HG03469 (cell line): Measurements from ENCODE around the gene NAALADL2.
"Not testable (repeated sequence)": the region's sequence is repeated elsewhere in the genome, so short reads cannot be mapped to it uniquely, and the experiment has no call there.

Experiments
- ATAC-seq: cut with Tn5 transposase; IDR thresholded peaks from one replicate; pipeline ENCODE4 v1.9.1; 2021; ENCODE audit warnings: mild to moderate bottlenecking, moderate library complexity, moderate number of reproducible peaks; ENCODE audit not compliant: unreplicated experiment

Gene NAALADL2

DNA sequence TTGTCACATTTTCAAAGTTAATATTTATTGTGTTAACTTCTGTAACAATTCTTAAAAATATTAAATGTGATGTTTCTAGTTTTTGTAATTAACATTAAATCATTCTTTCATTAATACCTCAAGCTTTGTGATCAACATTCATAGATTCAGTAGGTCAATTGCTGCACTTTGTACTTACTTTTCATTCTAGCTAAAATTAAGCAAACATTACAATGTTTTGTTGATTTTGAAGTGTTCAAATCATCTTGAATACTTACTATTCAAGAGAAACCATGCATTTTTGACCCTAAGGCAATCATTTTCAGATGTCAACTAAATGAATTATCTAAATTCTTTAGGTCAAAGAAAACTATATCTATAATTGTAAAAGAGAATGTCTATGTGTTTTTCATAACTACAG is 933.1 kb downstream of the NAALADL2 start:
- no peak for ATAC-seq

GRCh38 chr3:175798326-175798725 is 939.2 kb downstream of the NAALADL2 start:
- no peak for ATAC-seq

- no peak for ATAC-seq
These were observed 946.7 kb downstream of the NAALADL2 start for GRCh38 chr3:175805825-175806224.

GRCh38 chr3:175807175-175807574 is 948.0 kb downstream of the NAALADL2 start:
- no peak for ATAC-seq

GRCh38 chr3:175818811-175819464 is 959.8 kb downstream of the NAALADL2 start:
- no peak for ATAC-seq

DNA sequence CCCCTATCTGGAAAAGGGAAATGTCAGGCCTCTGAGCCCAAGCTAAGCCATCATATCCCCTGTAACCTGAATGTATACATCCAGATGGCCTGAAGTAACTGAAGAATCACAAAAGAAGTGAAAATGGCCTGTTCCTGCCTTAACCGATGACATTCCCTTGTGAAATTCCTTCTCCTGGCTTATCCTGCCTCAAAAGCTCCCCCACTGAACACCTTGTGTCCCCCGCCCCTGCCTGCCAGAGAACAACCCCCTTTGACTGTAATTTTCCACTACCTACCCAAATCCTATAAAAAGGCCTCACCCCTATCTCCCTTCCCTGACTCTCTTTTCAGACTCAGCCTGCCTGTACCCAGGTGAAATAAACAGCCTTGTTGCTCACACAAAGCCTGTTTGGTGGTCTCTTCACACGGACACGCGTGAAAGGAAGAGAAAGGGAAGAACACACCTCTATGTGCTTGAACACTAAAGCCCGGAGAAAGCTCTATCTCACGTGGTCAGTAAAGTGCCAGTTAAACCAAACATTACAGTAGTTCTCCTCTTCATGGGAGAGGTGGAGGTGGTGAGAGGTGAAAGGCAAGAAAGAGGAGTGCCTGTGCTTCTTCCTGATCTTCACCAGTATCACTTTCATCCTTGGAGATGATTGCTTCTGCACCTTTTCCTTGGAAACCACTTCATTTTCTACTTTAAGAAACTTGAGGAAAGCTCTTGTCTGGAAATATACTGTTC is 963.8 kb downstream of the NAALADL2 start:
- not testable (repeated sequence) for ATAC-seq

- not testable (repeated sequence) for ATAC-seq
These were observed 966.0 kb downstream of the NAALADL2 start for GRCh38 chr3:175825016-175825580.

DNA sequence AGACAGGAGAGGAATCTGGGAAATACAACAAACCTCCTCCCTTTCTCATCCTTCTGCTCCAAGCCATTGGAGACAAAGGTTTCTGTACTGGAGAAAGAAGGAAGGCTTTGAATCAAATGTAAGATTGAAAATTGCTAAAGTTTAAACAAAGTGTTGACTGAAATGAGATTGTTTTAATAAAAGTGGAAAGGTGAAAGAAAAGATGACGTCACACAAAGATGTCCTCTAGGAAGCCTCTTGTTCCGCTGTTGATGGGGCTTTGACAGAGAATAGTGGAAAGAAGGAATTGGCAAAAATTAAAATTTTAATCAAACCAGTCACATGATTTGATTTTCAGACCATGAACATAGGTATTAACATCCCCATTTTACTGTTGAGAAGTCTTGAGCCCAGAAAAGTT is 967.6 kb downstream of the NAALADL2 start:
- no peak for ATAC-seq

DNA sequence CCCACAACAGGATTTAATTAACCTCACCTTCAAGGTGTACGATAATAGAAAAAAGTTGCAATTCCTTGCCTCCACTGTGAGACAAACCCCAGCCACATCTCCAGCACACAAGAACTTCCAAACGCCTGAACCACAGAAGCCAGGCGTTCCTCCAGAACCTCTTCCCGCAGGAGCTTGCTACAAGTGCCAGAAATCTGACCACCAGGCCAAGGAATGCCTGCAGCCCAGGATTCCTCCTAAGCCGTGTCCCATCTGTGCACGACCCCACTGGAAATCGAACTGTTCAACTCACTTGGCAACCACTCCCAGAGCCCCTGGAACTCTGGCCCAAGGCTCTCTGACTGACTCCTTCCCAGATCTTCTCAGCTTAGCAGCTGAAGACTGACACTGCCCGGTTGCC is 970.7 kb downstream of the NAALADL2 start:
- ATAC-seq, result not testable (repeated sequence)

- ATAC-seq, result not testable (repeated sequence)
These were observed 976.6 kb downstream of the NAALADL2 start for GRCh38 chr3:175835763-175836162.

DNA sequence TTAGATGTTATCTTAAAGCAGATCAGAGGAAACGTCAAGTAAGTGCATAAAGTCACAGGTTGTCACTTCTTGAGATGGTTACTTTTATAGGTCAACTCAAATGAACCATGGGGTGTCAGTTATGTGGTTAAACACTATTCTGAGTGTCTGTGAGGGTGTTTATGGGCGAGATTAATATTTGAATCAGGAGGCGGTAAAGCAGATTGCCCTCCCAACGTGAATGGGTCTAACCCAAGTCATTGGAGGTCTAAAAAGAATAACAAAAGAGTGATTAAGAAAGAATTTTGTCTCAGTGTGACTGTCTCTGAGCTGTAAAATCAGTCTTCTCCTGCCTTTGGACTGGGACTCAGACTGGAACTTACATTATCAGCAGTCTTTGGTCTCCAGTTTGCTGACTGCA is 977.5 kb downstream of the NAALADL2 start:
- no peak for ATAC-seq

DNA sequence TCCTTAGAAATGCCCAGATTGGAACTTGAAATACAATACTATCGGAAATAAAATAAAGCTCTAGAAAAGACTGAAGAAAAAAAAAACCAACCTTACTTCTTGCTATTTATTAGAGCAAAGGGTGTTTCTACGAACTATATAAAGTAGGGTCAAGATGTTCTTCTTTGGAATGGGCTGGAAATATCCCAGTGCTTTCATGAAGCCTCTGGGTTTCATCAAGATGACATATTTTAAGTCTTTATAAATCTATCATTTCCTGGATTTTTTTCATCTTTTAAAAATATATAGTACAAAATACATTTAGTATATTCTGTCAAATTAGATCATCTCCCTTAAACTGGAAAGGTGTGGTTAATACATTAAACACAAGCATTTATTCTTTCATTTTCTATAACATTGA is 978.8 kb downstream of the NAALADL2 start:
- ATAC-seq, result no peak

GRCh38 chr3:175839366-175840005 is 980.4 kb downstream of the NAALADL2 start:
- no peak for ATAC-seq

- ATAC-seq, result no peak
These were observed 992.4 kb downstream of the NAALADL2 start for GRCh38 chr3:175851541-175851940.

DNA sequence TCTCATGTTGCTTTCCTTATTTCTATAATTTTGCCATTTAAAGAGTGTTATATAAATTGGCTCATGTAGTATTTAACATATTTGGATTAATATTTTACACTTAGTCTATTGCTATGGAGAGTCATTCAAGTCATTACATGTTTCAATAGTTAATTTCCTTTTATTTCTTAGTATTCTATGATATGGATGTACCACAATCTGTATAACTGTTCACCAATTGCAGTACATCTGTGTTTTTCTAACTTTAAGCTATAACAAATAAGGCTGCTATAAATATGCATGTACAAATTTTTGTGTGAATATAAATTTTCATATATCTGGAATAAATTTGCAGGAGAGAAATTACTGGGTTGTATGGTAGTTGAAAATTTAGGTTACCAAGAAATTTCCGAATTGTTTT is 993.4 kb downstream of the NAALADL2 start:
- ATAC-seq, result no peak

DNA sequence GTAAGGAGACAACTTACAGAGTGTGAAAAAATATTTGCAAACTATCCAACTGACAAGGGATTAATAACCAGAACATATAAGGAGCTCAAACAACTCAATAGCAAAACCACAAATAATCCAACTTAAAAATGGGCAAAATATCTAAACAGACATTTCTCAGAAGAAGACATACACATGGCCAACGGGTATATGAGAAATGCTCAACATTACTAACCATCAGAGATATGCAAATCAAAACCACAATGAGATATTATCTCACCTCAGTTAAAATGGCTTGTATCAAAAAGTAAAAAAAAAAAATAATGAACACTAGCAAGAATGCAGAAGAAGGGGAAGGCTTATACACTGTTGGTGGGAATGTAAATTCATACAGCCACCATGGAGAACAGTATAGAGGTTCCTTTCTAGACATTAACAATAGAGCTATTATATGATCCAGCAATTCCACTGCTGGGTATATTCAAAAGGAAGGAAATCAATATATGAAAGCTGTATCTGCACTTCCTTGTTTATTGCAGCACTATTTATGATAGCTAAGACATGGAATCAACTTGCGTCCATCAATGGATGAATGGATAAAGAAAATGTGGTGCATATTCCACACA is 998.6 kb downstream of the NAALADL2 start:
- ATAC-seq, result no peak
